T-helper 22 cell (primary cell): ENCODE data around the gene SP7.
A peak's percentile ranks its signal among the peaks of the same experiment; 100 is the strongest.
"Not testable (repeated sequence)": the region's sequence is repeated elsewhere in the genome, so short reads cannot be mapped to it uniquely, and the experiment has no call there.

Experiments used
- DNase-seq: peaks from one replicate; pipeline ENCODE4 v3.0.0-alpha.2; 2020; ENCODE audit warnings: low read depth

SP7 gene

GRCh38 chr12:53336181-53336681 lies at the start of gene SP7:
SP7 (minus strand) TSS chr12:53336354; CDS start chr12:53335646, 708 bp downstream.
- no peak for DNase-seq

GRCh38 chr12:53383258-53383657 lies 47.1 kb upstream of the SP7 start:
- DNase-seq: no peak

- peak; percentile 8 for DNase-seq
Observed at GRCh38 chr12:53381731-53382630, 45.8 kb upstream of the SP7 start.

- no peak for DNase-seq
Observed at GRCh38 chr12:53380794-53381730, 44.9 kb upstream of the SP7 start.

- DNase-seq: peak; percentile 80
Observed at GRCh38 chr12:53380104-53380793, 44.1 kb upstream of the SP7 start, which contains the start of gene SP1. SP1 (plus strand) TSS chr12:53380176; CDS start chr12:53380292, 116 bp downstream.

- DNase-seq: peak; percentile 98
Observed at GRCh38 chr12:53379389-53380103, 43.4 kb upstream of the SP7 start.

- no peak for DNase-seq
Observed at GRCh38 chr12:53378724-53379388, 42.7 kb upstream of the SP7 start.

- DNase-seq: no peak
Observed at GRCh38 chr12:53378222-53378621, 42.1 kb upstream of the SP7 start.

- no peak for DNase-seq
Observed at GRCh38 chr12:53376747-53377146, 40.6 kb upstream of the SP7 start.

GRCh38 chr12:53374277-53374676 lies 38.1 kb upstream of the SP7 start:
- not testable (repeated sequence) for DNase-seq

GRCh38 chr12:53373554-53374133 lies 37.5 kb upstream of the SP7 start:
- DNase-seq: not testable (repeated sequence)

- DNase-seq: no peak
Observed at GRCh38 chr12:53365245-53365904, 29.2 kb upstream of the SP7 start.

- not testable (repeated sequence) for DNase-seq
Observed at GRCh38 chr12:53361638-53362037, 25.5 kb upstream of the SP7 start.

GRCh38 chr12:53358836-53359419 lies 22.8 kb upstream of the SP7 start:
- no peak for DNase-seq

- DNase-seq: no peak
Observed at GRCh38 chr12:53355121-53355520, 19.0 kb upstream of the SP7 start.

- DNase-seq: no peak
Observed at GRCh38 chr12:53353257-53353655, 17.1 kb upstream of the SP7 start.

GRCh38 chr12:53352331-53353256 lies 16.4 kb upstream of the SP7 start:
- DNase-seq: peak; percentile 56

GRCh38 chr12:53347905-53348304 lies 11.8 kb upstream of the SP7 start:
- DNase-seq: no peak
